Stimulated activated CD8-positive, alpha-beta memory T cell treated with anti-CD3 and anti-CD28 coated beads, Interleukin-7, amount 100 ng/mL, for 1 hour (primary cell): Measurements from ENCODE around the gene YES1.
"Not testable (repeated sequence)": the region's sequence is repeated elsewhere in the genome, so short reads cannot be mapped to it uniquely, and the experiment has no call there.

Source experiments
- DNase-seq, 2 donors: peaks; one replicate each; pipeline ENCODE4 v3.0.0-alpha.2; 2020; ENCODE audit warnings: low read depth in 2 of 2

The YES1 gene

GRCh38 chr18:784470-785172, 27.4 kb downstream of the YES1 start:
- DNase-seq: no peak

GRCh38 chr18:778194-778927, 33.7 kb downstream of the YES1 start:
- no peak for DNase-seq

GRCh38 chr18:777021-777420, 35.0 kb downstream of the YES1 start:
- no peak for DNase-seq

GRCh38 chr18:776044-776443, 36.0 kb downstream of the YES1 start:
- not testable (repeated sequence) for DNase-seq

- no peak for DNase-seq
Measured at GRCh38 chr18:774811-775210, 37.2 kb downstream of the YES1 start.

- DNase-seq: no peak
Measured at GRCh38 chr18:773980-774624, 37.9 kb downstream of the YES1 start.

GRCh38 chr18:770583-770961, 41.5 kb downstream of the YES1 start:
- no peak for DNase-seq

GRCh38 chr18:767961-768360, 44.1 kb downstream of the YES1 start:
- DNase-seq: no peak

- no peak for DNase-seq
Measured at GRCh38 chr18:767084-767882, 44.8 kb downstream of the YES1 start.

- no peak for DNase-seq
Measured at GRCh38 chr18:766550-766860, 45.5 kb downstream of the YES1 start.

GRCh38 chr18:765764-766549, 46.1 kb downstream of the YES1 start:
- DNase-seq: no peak

- DNase-seq: not testable (repeated sequence)
Measured at GRCh38 chr18:759864-760263, 52.2 kb downstream of the YES1 start.

- DNase-seq: no peak
Measured at GRCh38 chr18:755506-755905, 56.5 kb downstream of the YES1 start.

- no peak for DNase-seq
Measured at GRCh38 chr18:754656-755055, 57.4 kb downstream of the YES1 start.

- DNase-seq: no peak
Measured at GRCh38 chr18:750456-750855, 61.6 kb downstream of the YES1 start.

- DNase-seq: no peak
Measured at GRCh38 chr18:744832-745597, 67.0 kb downstream of the YES1 start.

GRCh38 chr18:741931-742512, 70.0 kb downstream of the YES1 start:
- no peak for DNase-seq

GRCh38 chr18:732371-732770, 79.7 kb downstream of the YES1 start:
- DNase-seq: no peak

- no peak for DNase-seq
Measured at GRCh38 chr18:731185-731584, 80.9 kb downstream of the YES1 start.

GRCh38 chr18:730692-731091, 81.3 kb downstream of the YES1 start:
- DNase-seq: no peak
